Mesenchymal stem cell (in vitro differentiated cells and primary cell): ENCODE measurements around the gene P2RX2.

ENCODE experiments used
- DNase-seq: peaks from one replicate; pipeline ENCODE4 v3.0.0-alpha.2; 2013
- H2AFZ ChIP-seq: one replicate; pipeline ENCODE4 v1.6.1; 2013; ENCODE audit warnings: low read depth, mild to moderate bottlenecking, control low read depth, inconsistent platforms, low read length, moderate library complexity
- H2AK5ac ChIP-seq: 2 replicates; pipeline ENCODE4 v1.6.1; 2013; ENCODE audit warnings: low read length, moderate library complexity, mild to moderate bottlenecking, inconsistent platforms; ENCODE audit not compliant: severe bottlenecking
- H2BK120ac ChIP-seq: one replicate; pipeline ENCODE4 v1.6.1; 2013; ENCODE audit warnings: low read depth, mild to moderate bottlenecking, inconsistent platforms, low read length, moderate library complexity
- H2BK12ac ChIP-seq, 2 experiments: one replicate each; pipeline ENCODE4 v1.6.1; 2013; ENCODE audit warnings: inconsistent platforms in 2 of 2, low read length in 2 of 2, mild to moderate bottlenecking in 2 of 2, moderate library complexity in 2 of 2, control low read depth in 1 of 2
- H2BK15ac ChIP-seq: one replicate; pipeline ENCODE4 v1.6.1; 2013; ENCODE audit warnings: mild to moderate bottlenecking, low read depth, inconsistent platforms; ENCODE audit not compliant: poor library complexity, severe bottlenecking
- H2BK5ac ChIP-seq: 2 replicates; pipeline ENCODE4 v1.6.1; 2013; ENCODE audit warnings: low read depth, mild to moderate bottlenecking, low read length, control low read depth, inconsistent platforms; ENCODE audit not compliant: poor library complexity, severe bottlenecking
- H3K14ac ChIP-seq, 2 experiments: one replicate each; pipeline ENCODE4 v1.6.1; 2013; ENCODE audit warnings: inconsistent platforms in 2 of 2, low read length in 2 of 2, control low read depth in 1 of 2, mild to moderate bottlenecking in 1 of 2, moderate library complexity in 1 of 2
- H3K18ac ChIP-seq, 2 experiments: one replicate each; pipeline ENCODE4 v1.6.1; 2013; ENCODE audit warnings: inconsistent platforms in 2 of 2, low read length in 2 of 2, control low read depth in 1 of 2, low read depth in 1 of 2, mild to moderate bottlenecking in 1 of 2
- H3K23ac ChIP-seq, 2 experiments: one replicate each; pipeline ENCODE4 v1.6.1; 2013; ENCODE audit warnings: inconsistent platforms in 2 of 2, low read length in 2 of 2, mild to moderate bottlenecking in 2 of 2, moderate library complexity in 2 of 2, control low read depth in 1 of 2
- H3K27ac ChIP-seq: 2 replicates; pipeline ENCODE4 v1.5.1; 2013; ENCODE audit warnings: mild to moderate bottlenecking, moderate library complexity, low read length, control low read depth, inconsistent platforms; ENCODE audit not compliant: poor library complexity, severe bottlenecking
- H3K27me3 ChIP-seq, 2 experiments: 2 replicates each; pipeline versions ENCODE4 v1.6.1 to v1.7.0; 2013; ENCODE audit warnings: low read length in 2 of 2, mild to moderate bottlenecking in 2 of 2, moderate library complexity in 2 of 2, control low read depth in 1 of 2, inconsistent platforms in 1 of 2; ENCODE audit not compliant: control insufficient read depth in 1 of 2, insufficient read depth in 1 of 2
- H3K36me3 ChIP-seq, 2 experiments: 2 replicates each; pipeline versions ENCODE4 v1.6.1 to v1.7.0; 2013; ENCODE audit warnings: low read length in 2 of 2, control low read depth in 1 of 2, inconsistent platforms in 1 of 2, low read depth in 1 of 2, mild to moderate bottlenecking in 1 of 2; ENCODE audit not compliant: insufficient read depth in 2 of 2, control insufficient read depth in 1 of 2
- H3K4ac ChIP-seq, 2 experiments: one replicate each; pipeline ENCODE4 v1.6.1; 2013; ENCODE audit warnings: inconsistent platforms in 2 of 2, low read length in 2 of 2, mild to moderate bottlenecking in 2 of 2, moderate library complexity in 2 of 2, control low read depth in 1 of 2, low read depth in 1 of 2
- H3K4me1 ChIP-seq: 2 replicates; pipeline ENCODE4 v1.6.1; 2013; ENCODE audit warnings: low read depth, low read length, control low read depth; ENCODE audit not compliant: control insufficient read depth, insufficient read depth
- H3K4me2 ChIP-seq: 2 replicates; pipeline ENCODE4 v1.6.1; 2013; ENCODE audit warnings: low read length, mild to moderate bottlenecking, inconsistent platforms; ENCODE audit not compliant: poor library complexity, severe bottlenecking
- H3K4me3 ChIP-seq, 2 experiments: 2 replicates each; pipeline versions ENCODE4 v1.5.1 to v1.7.0; 2013; ENCODE audit warnings: low read length in 2 of 2, mild to moderate bottlenecking in 2 of 2, control low read depth in 1 of 2, low read depth in 1 of 2; ENCODE audit not compliant: insufficient read depth in 1 of 2
- H3K79me1 ChIP-seq: replicated peaks from 2 replicates; pipeline ENCODE4 v1.6.1; 2013; ENCODE audit warnings: mild to moderate bottlenecking, control low read depth, low read length, inconsistent platforms; ENCODE audit not compliant: poor library complexity, severe bottlenecking
- H3K9ac ChIP-seq: 2 replicates; pipeline ENCODE4 v1.7.0; 2013; ENCODE audit warnings: mild to moderate bottlenecking, low read length, moderate library complexity
- H3K9me3 ChIP-seq: 2 replicates; pipeline ENCODE4 v1.7.0; 2013; ENCODE audit warnings: mild to moderate bottlenecking, low read length; ENCODE audit not compliant: control insufficient read depth
- H4K8ac ChIP-seq: one replicate; pipeline ENCODE4 v1.6.1; 2013; ENCODE audit warnings: inconsistent platforms, mild to moderate bottlenecking, low read length, moderate library complexity
- H4K91ac ChIP-seq: one replicate; pipeline ENCODE4 v1.6.1; 2013; ENCODE audit warnings: mild to moderate bottlenecking, low read length, inconsistent platforms
- WGBS: methylation state at CpG from one replicate; pipeline ENCODE4 v1.1.7; 2013; ENCODE audit warnings: mixed read lengths; 5-methylcytosine and 5-hydroxymethylcytosine counted together

P2RX2 gene

GRCh38 chr12:132583736-132584135 lies 34.8 kb upstream of the P2RX2 start:
- Histone ChIP-seq H3K18ac (no peak overlapping the region), H2BK120ac (no peak overlapping the region), H3K27me3 (peaks cover 10 to 52% of the 10 kb centered on the region in 2 experiments), H3K36me3 (peaks cover 5 to 45% of the 10 kb centered on the region in 2 experiments), H2BK5ac (no peak overlapping the region), H3K4ac (no peak overlapping the region), H4K91ac (no peak overlapping the region), H3K9me3 (peaks cover 2% of the 10 kb centered on the region), H4K8ac (no peak overlapping the region), H3K14ac (no peak overlapping the region), H3K79me1 (no peaks in the 10 kb centered on the region), H2AFZ (no peak overlapping the region), H3K27ac (no peak overlapping the region), H3K23ac (no peak overlapping the region), H3K4me1 (peaks cover 14% of the 10 kb centered on the region), H2BK15ac (no peak overlapping the region), H3K9ac (no peak overlapping the region), H3K4me3 (peak overlapping the region in 1 of 2 experiments; percentile 8), H2AK5ac (no peak overlapping the region), H2BK12ac (no peak overlapping the region), H3K4me2 (peak overlapping the region; percentile 16)
- DNase-seq, result no peak
- 5% methylated on average over 24 of the region's 29 CpGs for WGBS

DNA sequence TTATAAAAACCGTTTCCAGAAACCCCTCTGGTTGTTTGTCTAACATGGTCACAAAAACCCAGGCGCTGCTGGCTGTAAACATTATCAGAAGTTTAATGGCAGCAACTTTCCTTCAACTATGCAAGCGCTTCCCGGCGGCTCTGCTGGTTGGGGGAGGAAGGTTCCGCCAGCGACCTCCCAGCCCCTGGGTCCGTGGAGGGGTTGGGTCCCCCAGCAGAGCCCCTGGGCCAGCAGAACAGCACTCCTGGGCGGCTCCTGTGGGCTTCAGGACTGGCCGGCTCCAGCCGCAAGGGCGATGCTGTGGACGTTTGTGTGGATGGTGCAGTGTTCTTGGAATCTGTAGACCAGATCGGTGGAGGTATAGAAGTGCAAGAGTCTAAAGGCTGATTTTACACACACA lies 34.1 kb upstream of the P2RX2 start:
- 41% methylated on average over 8 of the region's 14 CpGs for WGBS
- Histone ChIP-seq H2AFZ (no peak overlapping the region), H4K8ac (no peak overlapping the region), H3K27me3 (peaks cover 12 to 57% of the 10 kb centered on the region in 2 experiments), H3K9ac (no peak overlapping the region), H2BK15ac (no peak overlapping the region), H3K18ac (no peak overlapping the region), H3K4ac (no peak overlapping the region), H3K36me3 (peaks cover 4 to 43% of the 10 kb centered on the region in 2 experiments), H3K14ac (no peak overlapping the region), H3K4me2 (no peak overlapping the region), H3K79me1 (no peaks in the 10 kb centered on the region), H3K9me3 (peaks cover 6% of the 10 kb centered on the region), H2BK12ac (no peak overlapping the region), H2BK120ac (no peak overlapping the region), H2BK5ac (no peak overlapping the region), H3K23ac (no peak overlapping the region), H3K4me3 (no peak overlapping the region), H4K91ac (no peak overlapping the region), H3K4me1 (peaks cover 14% of the 10 kb centered on the region), H2AK5ac (no peak overlapping the region), H3K27ac (no peak overlapping the region)
- DNase-seq, result no peak

DNA sequence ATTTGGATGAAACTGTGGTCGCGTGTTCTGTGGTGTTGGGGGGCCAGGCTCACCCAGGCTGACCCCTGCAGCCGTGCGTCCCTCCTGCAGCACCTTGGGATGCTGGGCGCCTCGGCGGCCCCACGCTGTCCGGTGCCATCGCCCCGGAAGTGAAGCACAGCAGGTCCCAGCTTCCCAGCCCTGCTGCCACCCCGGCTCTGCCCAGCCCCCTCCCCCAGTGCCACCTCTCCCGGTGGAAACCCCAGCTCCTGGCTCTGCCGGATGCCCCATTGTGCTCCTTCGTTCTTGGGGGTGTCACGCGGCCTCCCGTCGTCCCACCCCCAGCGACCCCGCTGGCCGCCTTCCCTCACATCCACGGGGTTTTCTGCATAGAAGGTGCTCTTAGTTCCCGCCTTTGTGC lies 33.4 kb upstream of the P2RX2 start:
- 90% methylated on average over 24 of the region's 24 CpGs for WGBS
- H3K4me3 ChIP-seq, result no peak overlapping the region
- H2BK5ac ChIP-seq, result no peak overlapping the region
- H2AK5ac ChIP-seq, result no peak overlapping the region
- no peak overlapping the region for H3K4ac ChIP-seq
- no peak overlapping the region for H2BK12ac ChIP-seq
- H3K9ac ChIP-seq, result no peak overlapping the region
- peaks cover 4 to 43% of the 10 kb centered on the region in 2 experiments for H3K36me3 ChIP-seq
- peaks cover 14% of the 10 kb centered on the region for H3K4me1 ChIP-seq
- H4K8ac ChIP-seq, result no peak overlapping the region
- H2BK120ac ChIP-seq, result no peak overlapping the region
- no peak overlapping the region for H3K27ac ChIP-seq
- H3K4me2 ChIP-seq, result no peak overlapping the region
- no peak for DNase-seq
- no peak overlapping the region for H3K18ac ChIP-seq
- no peak overlapping the region for H2BK15ac ChIP-seq
- H2AFZ ChIP-seq, result no peak overlapping the region
- no peak overlapping the region for H4K91ac ChIP-seq
- H3K14ac ChIP-seq, result no peak overlapping the region
- H3K9me3 ChIP-seq, result peaks cover 6% of the 10 kb centered on the region
- no peaks in the 10 kb centered on the region for H3K79me1 ChIP-seq
- H3K23ac ChIP-seq, result no peak overlapping the region
- peaks cover 12 to 63% of the 10 kb centered on the region in 2 experiments for H3K27me3 ChIP-seq

DNA sequence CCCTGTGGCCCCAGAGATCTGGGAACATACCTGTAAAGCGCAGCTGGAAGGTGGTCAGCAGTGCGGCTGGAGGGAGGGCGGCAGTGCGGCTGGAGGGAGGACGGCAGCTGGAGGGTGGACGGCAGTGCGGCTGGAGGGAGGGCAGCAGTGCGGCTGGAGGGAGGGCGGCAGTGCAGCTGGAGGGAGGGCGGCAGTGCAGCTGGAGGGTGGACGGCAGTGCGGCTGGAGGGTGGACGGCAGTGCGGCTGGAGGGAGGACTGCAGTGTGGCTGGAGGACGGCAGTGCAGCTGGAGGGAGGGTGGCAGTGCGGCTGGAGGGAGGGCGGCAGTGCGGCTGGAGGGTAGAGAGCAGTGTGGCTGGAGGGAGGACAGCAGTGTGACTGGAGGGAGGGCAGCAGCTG lies 31.6 kb upstream of the P2RX2 start:
- Histone ChIP-seq H3K36me3 (peaks cover 0 to 27% of the 10 kb centered on the region in 2 experiments), H2BK120ac (no peak overlapping the region), H4K91ac (no peak overlapping the region), H2AFZ (no peak overlapping the region), H3K4ac (no peak overlapping the region), H3K9me3 (peaks cover 6% of the 10 kb centered on the region), H3K4me1 (peaks cover 14% of the 10 kb centered on the region), H2AK5ac (no peak overlapping the region), H2BK5ac (no peak overlapping the region), H3K27ac (no peak overlapping the region), H3K4me3 (no peak overlapping the region), H3K14ac (peak overlapping the region in 1 of 2 experiments; percentile 19), H3K18ac (no peak overlapping the region), H3K79me1 (no peaks in the 10 kb centered on the region), H3K27me3 (peaks cover 12 to 75% of the 10 kb centered on the region in 2 experiments), H3K23ac (peak overlapping the region in 1 of 2 experiments; percentile 90), H2BK15ac (no peak overlapping the region), H3K9ac (no peak overlapping the region), H4K8ac (no peak overlapping the region), H2BK12ac (no peak overlapping the region), H3K4me2 (no peak overlapping the region)
- 95% methylated on average over 18 of the region's 18 CpGs for WGBS
- no peak for DNase-seq
